ENCODE measurements around the gene MED12L.
"Not testable (repeated sequence)": the region's sequence is repeated elsewhere in the genome, so short reads cannot be mapped to it uniquely, and the experiment has no call there.

The MED12L gene

GRCh38 chr3:151387432-151387831, 302.0 kb downstream of the MED12L start:
- no peak for DNase-seq

- no peak for DNase-seq
These were observed 302.4 kb downstream of the MED12L start for GRCh38 chr3:151387842-151388241.

- no peak for DNase-seq
These were observed 306.3 kb downstream of the MED12L start for GRCh38 chr3:151391720-151392119.

- not testable (repeated sequence) for DNase-seq
These were observed 306.7 kb downstream of the MED12L start for GRCh38 chr3:151392191-151392590.

GRCh38 chr3:151393146-151393830, 307.8 kb downstream of the MED12L start:
- DNase-seq: no peak

GRCh38 chr3:151393941-151394340, 308.5 kb downstream of the MED12L start:
- no peak for DNase-seq

GRCh38 chr3:151394611-151395010, 309.1 kb downstream of the MED12L start:
- no peak for DNase-seq

GRCh38 chr3:151395806-151396205, 310.3 kb downstream of the MED12L start:
- no peak for DNase-seq

- DNase-seq: no peak
These were observed 313.4 kb downstream of the MED12L start for GRCh38 chr3:151398895-151399294.

- no peak for DNase-seq
These were observed 314.9 kb downstream of the MED12L start for GRCh38 chr3:151400341-151400740.

GRCh38 chr3:151402349-151402748, 316.9 kb downstream of the MED12L start:
- DNase-seq: no peak

GRCh38 chr3:151403246-151403645, 317.8 kb downstream of the MED12L start:
- DNase-seq: no peak

- no peak for DNase-seq
These were observed 318.9 kb downstream of the MED12L start for GRCh38 chr3:151404316-151404715.

GRCh38 chr3:151407928-151408327, 322.5 kb downstream of the MED12L start:
- no peak for DNase-seq

GRCh38 chr3:151410891-151411559, 325.6 kb downstream of the MED12L start:
- DNase-seq: no peak

- no peak for DNase-seq
These were observed 327.5 kb downstream of the MED12L start for GRCh38 chr3:151412989-151413388.

GRCh38 chr3:151415289-151415688, 329.8 kb downstream of the MED12L start:
- no peak for DNase-seq

GRCh38 chr3:151419806-151420205, 334.3 kb downstream of the MED12L start:
- no peak for DNase-seq

- DNase-seq: no peak
These were observed 336.5 kb downstream of the MED12L start for GRCh38 chr3:151421938-151422337.

GRCh38 chr3:151423091-151423490, 337.6 kb downstream of the MED12L start:
- DNase-seq: no peak

- no peak for DNase-seq
These were observed 340.3 kb downstream of the MED12L start for GRCh38 chr3:151425627-151426340.

- no peak for DNase-seq
These were observed 340.8 kb downstream of the MED12L start for GRCh38 chr3:151426341-151426657.

GRCh38 chr3:151428386-151428785, 342.9 kb downstream of the MED12L start:
- DNase-seq: no peak

GRCh38 chr3:151430821-151431484, 345.5 kb downstream of the MED12L start:
- DNase-seq: no peak

All from hippocampal formation (tissue), 2 donors.